HS-27A (cell line): ENCODE results near the gene UCHL1.
"Not testable (repeated sequence)": the region's sequence is repeated elsewhere in the genome, so short reads cannot be mapped to it uniquely, and the experiment has no call there.

Experiments used
- DNase-seq: peaks from one replicate; pipeline ENCODE4 v3.0.0-alpha.2; 2012; ENCODE audit warnings: low read depth, missing footprints

UCHL1 gene

DNA sequence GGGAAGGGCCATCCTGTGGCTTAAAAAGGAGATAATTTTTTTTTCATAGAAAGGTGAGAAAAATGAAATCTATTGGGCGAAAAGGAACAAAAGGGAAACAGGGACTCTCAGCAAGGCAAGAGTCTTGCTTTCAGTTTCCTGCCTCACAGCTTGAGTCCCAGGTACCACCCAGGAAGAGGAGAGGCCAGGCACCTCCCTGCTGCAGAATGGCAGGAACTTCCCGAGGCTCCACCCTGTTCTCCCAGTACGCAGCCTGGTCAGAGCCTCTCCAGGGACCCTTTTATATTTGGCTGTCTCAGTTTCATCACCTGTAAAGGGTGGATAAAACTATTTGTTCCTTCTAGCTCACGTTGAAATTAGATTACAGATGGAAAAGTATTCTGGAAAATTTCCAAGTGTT, 33.8 kb downstream of the UCHL1 start:
- DNase-seq, result no peak

DNA sequence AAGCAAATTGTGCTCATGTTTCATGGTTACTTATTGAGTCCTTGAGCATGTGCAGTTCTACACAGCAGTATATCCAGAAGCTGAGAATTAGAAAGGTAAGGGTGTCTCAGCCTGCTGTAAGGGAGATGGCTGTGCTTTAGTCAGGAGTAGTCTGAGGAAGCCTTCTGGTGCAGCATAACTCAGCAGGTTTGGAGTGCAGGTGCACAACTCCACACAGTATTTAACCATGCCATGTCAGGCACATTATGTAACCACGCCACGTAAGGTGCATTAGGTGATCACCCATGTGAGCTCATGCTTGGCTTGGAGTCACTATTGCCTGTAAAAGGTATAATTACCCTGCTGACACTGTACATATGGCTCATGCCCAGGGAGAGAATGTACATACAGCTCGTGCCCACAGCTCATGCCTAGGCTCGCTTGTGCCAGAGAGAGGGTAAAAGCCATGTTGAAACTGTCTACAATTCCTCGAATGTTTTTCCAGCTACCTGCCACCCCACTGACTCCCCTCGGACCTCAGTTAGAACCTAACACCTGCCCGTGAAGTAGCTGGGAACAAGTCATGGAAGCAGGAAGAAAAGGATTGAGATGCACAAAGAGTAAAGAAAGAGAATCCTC, 37.8 kb downstream of the UCHL1 start:
- DNase-seq, result no peak

DNA sequence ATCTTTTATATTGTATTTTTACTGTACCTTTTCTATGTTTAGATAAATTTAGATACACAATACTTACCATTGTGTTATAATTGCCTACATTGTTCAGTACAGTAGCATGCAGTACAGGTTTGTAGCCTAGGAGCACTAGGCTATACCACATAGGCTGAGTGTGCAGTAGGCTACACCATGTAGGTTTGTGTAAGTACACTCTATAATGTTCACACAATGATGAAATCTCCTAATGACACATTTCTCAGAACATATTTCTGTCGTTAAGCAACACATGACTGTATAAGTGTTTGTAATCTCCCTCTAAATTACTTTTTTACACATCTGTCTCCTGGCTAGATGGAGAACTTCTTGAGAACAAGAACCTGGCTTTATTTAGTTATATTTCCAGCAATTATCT, 40.3 kb downstream of the UCHL1 start:
- no peak for DNase-seq

DNA sequence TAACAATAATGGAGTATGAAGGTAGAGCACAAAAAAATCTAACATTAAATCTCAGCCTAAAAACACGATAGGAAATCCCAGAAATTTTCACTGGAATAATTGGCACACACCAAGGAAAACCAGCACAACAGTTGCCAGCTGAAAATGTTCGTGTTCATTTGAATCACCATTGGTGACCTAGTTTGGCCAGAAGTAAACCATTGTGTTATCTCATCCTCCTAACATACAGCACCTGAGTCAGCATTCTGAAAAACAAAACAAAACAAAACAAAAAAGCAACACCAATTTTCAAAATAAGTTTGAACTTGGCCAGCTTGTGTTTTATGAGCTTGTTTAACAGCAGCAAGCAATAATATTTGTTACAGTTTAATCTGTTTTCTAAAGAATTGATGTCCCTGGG, 41.1 kb downstream of the UCHL1 start:
- DNase-seq, result no peak

DNA sequence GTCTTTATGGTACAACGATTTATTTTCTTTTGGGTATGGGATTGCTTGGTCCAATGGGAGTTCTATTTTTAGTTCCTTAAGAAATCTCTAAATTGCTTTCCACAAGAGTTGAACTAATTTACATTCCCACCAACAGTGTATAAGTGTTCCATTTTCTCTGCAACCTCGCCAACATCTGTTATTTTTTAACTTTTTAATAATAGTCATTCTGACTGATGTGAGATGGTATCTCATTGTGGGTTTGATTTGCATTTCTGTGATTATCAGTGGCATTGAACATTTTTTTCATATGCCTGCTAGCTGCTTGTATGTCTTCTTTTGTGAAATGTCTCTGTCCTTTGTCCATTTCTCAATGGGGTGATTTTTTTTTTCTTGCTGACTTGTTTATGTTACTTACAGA, 42.8 kb downstream of the UCHL1 start:
- DNase-seq, result no peak

DNA sequence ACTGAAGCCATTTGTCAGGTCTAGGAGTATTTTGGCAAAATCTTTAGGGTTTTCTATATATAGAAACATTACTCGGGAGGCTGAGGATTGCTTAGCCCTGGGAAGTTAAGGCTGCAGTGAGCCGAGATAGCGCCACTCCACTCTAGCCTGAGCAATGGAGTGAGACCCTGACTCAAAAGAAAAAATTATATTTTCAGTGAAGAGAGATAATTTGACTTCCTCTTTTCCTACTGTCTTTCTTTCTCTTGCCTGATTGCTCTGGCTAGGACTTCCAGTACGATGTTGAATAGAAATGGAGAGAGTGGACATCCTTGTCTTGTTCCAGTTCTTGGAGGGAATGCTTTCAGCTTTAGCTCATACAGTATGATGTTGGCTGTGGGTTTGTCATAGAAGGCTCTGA, 44.4 kb downstream of the UCHL1 start:
- no peak for DNase-seq

DNA sequence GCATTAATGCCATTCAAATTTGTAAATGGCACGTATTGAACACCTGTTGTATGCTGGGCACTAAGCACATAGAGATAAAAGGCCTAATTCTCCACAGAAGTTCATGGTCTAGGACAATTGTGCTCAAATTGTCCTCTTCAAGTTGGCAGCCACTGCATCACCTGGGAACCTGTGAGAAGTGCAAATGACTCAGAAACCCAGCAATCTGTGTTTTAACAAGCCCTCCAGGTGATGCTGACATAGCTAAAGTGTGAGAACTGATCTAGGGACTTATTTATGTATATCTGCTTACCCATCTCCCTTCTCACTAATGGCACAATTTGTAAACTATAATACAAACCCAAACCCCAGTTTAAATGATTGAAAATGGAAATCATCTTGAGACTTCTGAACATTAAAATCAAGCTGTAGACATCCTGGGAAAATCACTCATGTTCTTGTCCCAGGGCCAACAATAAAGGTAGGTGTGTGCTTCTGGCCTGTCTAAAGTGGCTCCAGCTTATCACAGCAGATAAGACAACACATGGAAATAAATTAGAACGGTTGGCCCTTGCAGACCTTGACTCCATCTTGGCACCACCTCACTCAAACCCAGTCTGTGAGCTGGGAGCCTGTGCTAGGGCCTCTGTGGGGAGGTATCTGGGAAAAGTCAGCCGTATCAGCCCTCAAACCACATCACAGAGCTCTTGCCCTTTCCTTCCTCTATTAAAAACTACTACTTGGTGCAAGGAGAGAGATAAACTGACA, 46.8 kb downstream of the UCHL1 start:
- DNase-seq, result no peak

DNA sequence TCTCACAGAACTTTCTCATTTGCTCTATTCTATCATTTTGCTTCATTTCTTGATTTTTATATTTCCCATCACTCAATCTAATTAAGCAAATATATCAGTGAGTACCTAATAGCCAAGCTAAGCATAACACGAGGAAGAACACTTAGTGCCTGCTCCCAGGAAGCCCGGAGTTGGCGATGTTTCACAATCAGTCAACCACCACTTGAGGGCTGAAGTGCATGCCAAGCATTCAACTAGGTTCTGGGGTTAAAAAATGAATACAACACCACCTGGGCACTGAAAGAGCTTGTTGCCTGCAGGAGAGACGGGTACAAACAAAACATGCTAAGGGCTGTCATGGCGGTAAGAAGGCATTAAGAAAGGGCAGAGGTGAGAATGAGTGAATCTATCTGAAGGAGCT, 47.5 kb downstream of the UCHL1 start:
- DNase-seq, result no peak

DNA sequence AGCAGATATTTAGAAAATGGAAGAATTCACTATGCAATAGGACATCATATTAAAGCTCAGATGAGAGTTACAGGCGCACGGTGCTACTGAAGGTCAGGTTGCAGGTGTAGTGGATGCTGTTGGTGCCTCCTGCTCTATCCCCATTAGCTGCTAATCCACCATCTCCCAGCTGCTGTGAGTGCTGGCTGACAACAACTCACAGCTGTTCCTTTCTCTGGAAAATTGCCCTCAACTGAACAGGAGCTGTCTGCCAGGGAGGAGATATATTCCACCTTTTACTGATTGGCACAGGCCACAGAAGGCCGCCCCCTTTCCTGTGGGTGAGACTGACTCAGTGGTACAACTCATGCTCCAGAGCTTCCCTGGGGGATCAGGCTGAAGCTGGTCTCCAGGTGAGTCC, 48.7 kb downstream of the UCHL1 start:
- no peak for DNase-seq

DNA sequence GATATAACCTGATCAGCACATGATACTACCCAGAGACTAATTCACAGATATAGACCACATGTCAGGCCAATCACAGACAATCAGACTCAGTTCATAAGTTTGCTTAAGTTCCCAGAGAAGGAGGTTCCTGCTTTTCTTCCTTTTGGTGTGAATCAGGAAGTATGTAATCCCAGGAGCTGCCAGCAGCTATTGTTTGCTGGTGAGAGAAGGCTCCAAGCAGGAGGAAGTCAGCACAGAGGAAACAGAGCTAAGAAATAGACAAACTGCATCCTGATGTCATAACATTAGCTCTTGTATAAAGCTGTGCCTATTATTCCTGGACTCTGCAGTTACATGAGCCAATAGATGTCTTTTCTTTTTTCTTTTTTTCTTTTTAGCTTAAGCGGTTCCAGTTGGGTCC, 50.9 kb downstream of the UCHL1 start:
- no peak for DNase-seq

DNA sequence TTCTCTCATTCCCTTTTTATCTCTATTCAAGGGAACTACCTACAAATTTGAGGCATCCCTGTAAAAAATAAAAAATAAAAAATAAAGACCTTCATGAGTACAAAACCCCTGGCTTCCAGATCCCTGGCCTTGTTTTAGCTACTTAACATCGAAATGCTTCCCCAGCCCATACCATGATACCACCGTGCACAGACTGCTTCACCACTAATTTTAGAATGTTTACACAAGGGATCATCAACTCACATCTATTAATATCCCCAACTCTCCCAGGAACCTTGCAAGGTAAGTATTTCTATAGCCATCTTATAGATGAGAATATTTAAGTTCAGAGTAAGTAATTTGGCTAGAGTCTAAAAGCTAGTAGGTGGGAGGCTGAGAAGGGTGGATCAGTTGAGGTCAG, 51.7 kb downstream of the UCHL1 start:
- no peak for DNase-seq

DNA sequence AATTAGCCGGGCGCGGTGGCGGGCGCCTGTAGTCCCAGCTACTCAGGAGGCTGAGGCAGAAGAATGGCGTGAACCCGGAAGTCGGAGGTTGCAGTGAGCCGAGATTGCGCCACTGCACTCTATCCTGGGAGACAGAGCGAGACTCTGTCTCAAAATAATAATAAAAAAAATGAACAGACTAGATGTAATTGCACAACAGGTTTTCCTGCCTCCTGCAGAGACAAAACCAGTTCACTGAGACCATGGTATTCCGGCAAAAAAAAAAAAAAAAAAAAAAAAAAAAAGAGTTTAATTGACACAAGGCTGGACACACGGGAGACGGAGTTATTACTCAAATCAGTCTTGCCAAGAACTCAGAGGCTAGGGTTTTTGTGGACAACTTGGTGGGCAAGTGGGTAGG, 58.7 kb downstream of the UCHL1 start:
- DNase-seq, result not testable (repeated sequence)

DNA sequence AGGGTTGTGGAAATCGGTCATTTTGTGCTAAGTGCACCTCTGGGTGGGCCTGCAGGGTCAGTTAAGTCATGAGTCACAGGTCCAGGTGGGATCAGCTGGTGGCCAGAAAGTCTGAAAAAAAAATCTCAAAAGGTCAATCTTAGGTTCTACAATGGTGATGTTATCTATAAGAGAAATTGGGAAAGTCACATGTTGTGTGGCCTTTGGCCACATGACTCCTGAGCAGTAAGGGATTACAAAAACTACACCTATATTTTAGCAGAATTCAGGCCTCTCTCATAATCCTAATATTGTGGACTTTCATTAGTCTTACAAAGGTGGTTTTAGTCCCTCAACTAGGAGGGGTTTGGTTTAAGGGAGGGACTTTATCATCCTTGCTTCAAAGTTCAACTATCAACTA, 59.1 kb downstream of the UCHL1 start:
- no peak for DNase-seq
